GM18511 (cell line): ENCODE results near the gene ENOX1.
A peak's percentile ranks its signal among the peaks of the same experiment; 100 is the strongest.

Experiments used
- ATAC-seq: cut with Tn5 transposase; IDR thresholded peaks from one replicate; pipeline ENCODE4 v1.9.1; 2021; ENCODE audit warnings: mild to moderate bottlenecking, moderate library complexity; ENCODE audit not compliant: unreplicated experiment

Gene ENOX1

GRCh38 chr13:43269037-43269481 is 517.7 kb downstream of the ENOX1 start:
- no peak for ATAC-seq

GRCh38 chr13:43268632-43269031 is 518.1 kb downstream of the ENOX1 start:
- no peak for ATAC-seq

- ATAC-seq, result no peak
Measured at GRCh38 chr13:43267916-43268315, 518.9 kb downstream of the ENOX1 start.

- no peak for ATAC-seq
Measured at GRCh38 chr13:43266936-43267615, 519.7 kb downstream of the ENOX1 start.

GRCh38 chr13:43265028-43265427 is 521.7 kb downstream of the ENOX1 start:
- ATAC-seq, result no peak

- no peak for ATAC-seq
Measured at GRCh38 chr13:43264458-43264857, 522.3 kb downstream of the ENOX1 start.

- ATAC-seq, result no peak
Measured at GRCh38 chr13:43263047-43263446, 523.7 kb downstream of the ENOX1 start.

- ATAC-seq, result no peak
Measured at GRCh38 chr13:43260999-43261398, 525.8 kb downstream of the ENOX1 start.

GRCh38 chr13:43258771-43259170 is 528.0 kb downstream of the ENOX1 start:
- ATAC-seq, result no peak

- ATAC-seq, result no peak
Measured at GRCh38 chr13:43257765-43258164, 529.0 kb downstream of the ENOX1 start.

- no peak for ATAC-seq
Measured at GRCh38 chr13:43251961-43252360, 534.8 kb downstream of the ENOX1 start.

- ATAC-seq, result no peak
Measured at GRCh38 chr13:43246382-43246781, 540.4 kb downstream of the ENOX1 start.

- ATAC-seq, result no peak
Measured at GRCh38 chr13:43245374-43245964, 541.3 kb downstream of the ENOX1 start.

GRCh38 chr13:43244481-43244880 is 542.3 kb downstream of the ENOX1 start:
- ATAC-seq, result no peak

GRCh38 chr13:43243711-43244110 is 543.1 kb downstream of the ENOX1 start:
- no peak for ATAC-seq

- no peak for ATAC-seq
Measured at GRCh38 chr13:43242040-43242439, 544.7 kb downstream of the ENOX1 start.

GRCh38 chr13:43240278-43240677 is 546.5 kb downstream of the ENOX1 start:
- ATAC-seq, result peak; percentile 93

GRCh38 chr13:43239275-43239840 is 547.4 kb downstream of the ENOX1 start:
- ATAC-seq, result no peak

GRCh38 chr13:43238341-43239083 is 548.3 kb downstream of the ENOX1 start:
- ATAC-seq, result no peak

- no peak for ATAC-seq
Measured at GRCh38 chr13:43237616-43238015, 549.2 kb downstream of the ENOX1 start.

GRCh38 chr13:43235028-43235427 is 551.7 kb downstream of the ENOX1 start:
- ATAC-seq, result no peak

- no peak for ATAC-seq
Measured at GRCh38 chr13:43232873-43233265, 553.9 kb downstream of the ENOX1 start.
